22Rv1 (cell line): Measurements from ENCODE around the gene PPBP.

Source experiments
- H3K27ac ChIP-seq: fragments of 450-650 bp; 2 replicates; pipeline ENCODE4 v1.5.1; 2017
- ZFX ChIP-seq: fragments of 450-650 bp; IDR thresholded peaks from 2 replicates; pipeline ENCODE4 v1.6.1; 2017; ENCODE audit warnings: antibody characterized with exemption, borderline replicate concordance
- TF ChIP-seq, protein P1 (sequence below): fragments of 450-650 bp; IDR thresholded peaks from 2 replicates; pipeline ENCODE4 v1.5.1; 2017; ENCODE audit warnings: mild to moderate bottlenecking

PPBP gene

GRCh38 chr4:74023709-74024108, 35.7 kb upstream of the PPBP start:
- no peak overlapping the region for H3K27ac ChIP-seq
- no peak for TF ChIP-seq ZFX
- TF ChIP-seq, protein P1, sequence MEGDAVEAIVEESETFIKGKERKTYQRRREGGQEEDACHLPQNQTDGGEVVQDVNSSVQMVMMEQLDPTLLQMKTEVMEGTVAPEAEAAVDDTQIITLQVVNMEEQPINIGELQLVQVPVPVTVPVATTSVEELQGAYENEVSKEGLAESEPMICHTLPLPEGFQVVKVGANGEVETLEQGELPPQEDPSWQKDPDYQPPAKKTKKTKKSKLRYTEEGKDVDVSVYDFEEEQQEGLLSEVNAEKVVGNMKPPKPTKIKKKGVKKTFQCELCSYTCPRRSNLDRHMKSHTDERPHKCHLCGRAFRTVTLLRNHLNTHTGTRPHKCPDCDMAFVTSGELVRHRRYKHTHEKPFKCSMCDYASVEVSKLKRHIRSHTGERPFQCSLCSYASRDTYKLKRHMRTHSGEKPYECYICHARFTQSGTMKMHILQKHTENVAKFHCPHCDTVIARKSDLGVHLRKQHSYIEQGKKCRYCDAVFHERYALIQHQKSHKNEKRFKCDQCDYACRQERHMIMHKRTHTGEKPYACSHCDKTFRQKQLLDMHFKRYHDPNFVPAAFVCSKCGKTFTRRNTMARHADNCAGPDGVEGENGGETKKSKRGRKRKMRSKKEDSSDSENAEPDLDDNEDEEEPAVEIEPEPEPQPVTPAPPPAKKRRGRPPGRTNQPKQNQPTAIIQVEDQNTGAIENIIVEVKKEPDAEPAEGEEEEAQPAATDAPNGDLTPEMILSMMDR = no peak

- TF ChIP-seq, protein P1 = no peak
- TF ChIP-seq ZFX = no peak
- H3K27ac ChIP-seq = no peak overlapping the region
Observed at GRCh38 chr4:74021601-74022000, 33.6 kb upstream of the PPBP start.

- no peak for TF ChIP-seq ZFX
- TF ChIP-seq, protein P1 = no peak
- H3K27ac ChIP-seq = no peak overlapping the region
Observed at GRCh38 chr4:74018771-74019170, 30.8 kb upstream of the PPBP start.

GRCh38 chr4:74018116-74018515, 30.1 kb upstream of the PPBP start:
- no peak for TF ChIP-seq ZFX
- TF ChIP-seq, protein P1 = no peak
- no peak overlapping the region for H3K27ac ChIP-seq

DNA sequence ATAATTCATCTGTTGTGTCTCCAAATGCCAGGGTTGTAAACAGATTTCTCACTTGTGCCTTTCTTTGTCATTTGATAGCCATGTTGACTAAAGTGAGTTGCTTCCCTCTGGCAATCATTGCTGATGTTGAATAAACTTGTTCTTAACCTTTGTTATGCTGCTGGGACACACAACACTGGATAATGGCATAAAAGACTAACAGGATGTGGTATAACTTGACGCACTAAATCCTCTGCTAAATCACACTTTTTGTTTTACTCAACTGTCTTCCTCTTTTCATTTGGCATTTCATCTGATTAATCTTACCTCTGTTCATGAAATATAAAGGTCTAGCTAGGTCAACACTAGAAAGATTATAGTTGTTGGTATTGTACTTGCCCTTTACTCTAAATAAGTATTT, 28.1 kb upstream of the PPBP start:
- TF ChIP-seq ZFX = no peak
- TF ChIP-seq, protein P1 = no peak
- H3K27ac ChIP-seq = no peak overlapping the region

DNA sequence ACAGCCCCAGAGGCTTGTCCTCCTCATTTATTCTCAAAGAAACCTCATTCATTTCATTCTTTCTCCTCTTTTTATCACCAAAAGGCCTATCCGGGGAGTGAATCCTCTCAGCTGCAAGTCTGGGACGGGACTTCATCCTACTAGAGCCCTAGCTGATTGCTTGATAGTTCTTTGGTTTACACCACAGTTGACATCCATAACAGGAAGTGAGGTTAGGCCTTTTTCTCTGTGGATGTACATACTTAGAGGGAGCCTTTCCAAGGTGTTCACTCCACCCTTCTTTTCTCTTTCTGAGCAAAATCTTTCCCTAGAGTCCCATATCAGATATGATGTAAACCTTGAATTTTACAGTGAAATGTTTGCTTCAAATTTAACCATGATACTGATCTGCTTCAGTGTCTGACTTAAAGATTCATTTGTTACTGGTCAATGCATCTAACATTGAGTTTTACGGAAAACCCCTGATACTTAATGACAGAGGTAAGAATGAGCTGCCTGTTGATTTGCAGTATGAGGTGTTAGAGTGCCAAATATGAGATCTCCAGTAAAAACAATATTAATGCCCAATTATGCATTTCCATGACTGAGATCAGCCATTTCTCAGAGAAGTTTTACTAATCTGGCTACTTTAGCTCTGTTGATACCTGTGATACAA, 27.3 kb upstream of the PPBP start:
- H3K27ac ChIP-seq = no peak overlapping the region
- TF ChIP-seq, protein P1 = no peak
- no peak for TF ChIP-seq ZFX

DNA sequence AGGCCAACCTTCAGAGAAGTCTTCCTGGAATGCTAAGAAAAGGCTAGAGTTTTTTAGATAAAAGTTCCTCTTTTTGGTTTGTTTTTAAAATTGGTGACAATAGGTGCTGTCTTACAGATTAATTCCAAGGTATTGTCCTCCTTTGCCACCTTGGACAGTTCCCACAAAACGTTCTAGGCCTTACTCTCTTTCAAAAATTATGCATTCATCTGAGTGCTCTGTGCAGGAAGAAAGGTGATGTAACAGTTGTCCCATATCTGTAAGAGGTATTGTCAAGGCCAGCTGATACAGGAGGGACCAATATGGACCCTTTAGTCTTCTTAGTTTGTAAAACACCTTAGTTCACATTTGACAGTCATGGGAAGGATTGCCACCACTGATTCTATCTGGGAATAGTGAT, 26.3 kb upstream of the PPBP start:
- no peak overlapping the region for H3K27ac ChIP-seq
- TF ChIP-seq ZFX = no peak
- TF ChIP-seq, protein P1 = no peak
